Endothelial cell of umbilical vein (primary cell): ENCODE data around the gene EXOC6B. TPM values are rescaled to one million over a fixed set of nuclear protein-coding genes. Genes with fewer than 3 reads are reported as not detected.

ENCODE experiments used
- BruUV-seq: library from RNA; stranded (reverse); fragments of 400-500 nt; replicated peaks from 2 replicates; lab custom pipeline; 2021; lab: Mats Ljungman, UMichigan
- CTCF ChIA-PET: fragments of 300-600, 350-600 bp; sonication (Branson Sonifier 250); formaldehyde crosslinking; loops from one replicate; lab custom pipeline; 2021; ENCODE audit warnings: antibody characterized with exemption, inconsistent platforms; lab: Charles Lee
- POLR2A ChIA-PET: fragments of 300-600, 350-600 bp; sonication (Branson Sonifier 250); formaldehyde crosslinking; loops from one replicate; lab custom pipeline; 2021; ENCODE audit warnings: antibody characterized with exemption, inconsistent platforms; lab: Charles Lee
- DNase-seq: peaks from one replicate; pipeline ENCODE4 v3.0.0-alpha.2; 2011; ENCODE audit warnings: low read depth, low spot score
- FAIRE-seq: peaks from 2 replicates; lab custom pipeline; 2011; peaks lifted over from hg19 to GRCh38; lab: Jason Lieb, UNC
- H2AFZ ChIP-seq: 2 replicates; pipeline ENCODE4 v1.6.0; 2012; ENCODE audit warnings: low read depth, low read length, control low read depth, inconsistent platforms
- H3K27ac ChIP-seq: 2 replicates; pipeline ENCODE4 v1.5.1; 2011; ENCODE audit warnings: low read depth, mild to moderate bottlenecking, control low read depth, low read length, moderate library complexity; ENCODE audit not compliant: insufficient read depth
- H3K27me3 ChIP-seq, 2 experiments: 2 replicates each; pipeline versions ENCODE4 v1.6.0 to v1.6.1; 2011; ENCODE audit warnings: low read length in 2 of 2, mixed read lengths in 1 of 2; ENCODE audit not compliant: control insufficient read depth in 2 of 2, insufficient read depth in 2 of 2
- H3K36me3 ChIP-seq, 2 experiments: 2 replicates in 1 of 2; 3 replicates in 1 of 2; pipeline ENCODE4 v1.5.1; 2011; ENCODE audit warnings: low read length in 2 of 2, mild to moderate bottlenecking in 1 of 2, moderate library complexity in 1 of 2; ENCODE audit not compliant: control insufficient read depth in 2 of 2, insufficient read depth in 2 of 2; ENCODE audit errors: extremely low read depth in 1 of 2
- H3K4me1 ChIP-seq: 3 replicates; pipeline ENCODE4 v1.5.1; 2011; ENCODE audit warnings: mild to moderate bottlenecking, low read length; ENCODE audit not compliant: control insufficient read depth, insufficient read depth; ENCODE audit errors: extremely low read depth
- H3K4me2 ChIP-seq: 2 replicates; pipeline ENCODE4 v1.6.1; 2011; ENCODE audit warnings: low read length, control low read depth, mixed read lengths; ENCODE audit not compliant: insufficient read depth
- H3K4me3 ChIP-seq, 3 experiments: fragments of 200-600 bp in 1 of 3; sonication (generic), shearing (Covaris generic) in 1 of 3; replicated peaks in 1 of 3; 2 replicates each; pipeline ENCODE4 v1.5.1; 2011 to 2016; ENCODE audit warnings: control low read depth in 3 of 3, low read length in 3 of 3, mild to moderate bottlenecking in 2 of 3, inconsistent platforms in 1 of 3, low read depth in 1 of 3, moderate library complexity in 1 of 3; ENCODE audit not compliant: insufficient read depth in 1 of 3
- H3K79me2 ChIP-seq: 2 replicates; pipeline ENCODE4 v1.6.0; 2012; ENCODE audit warnings: low read length, inconsistent platforms; ENCODE audit not compliant: control insufficient read depth, insufficient read depth
- H3K9ac ChIP-seq: replicated peaks from 2 replicates; pipeline ENCODE3; 2011; ENCODE audit warnings: low read length, control low read depth; ENCODE audit not compliant: insufficient read depth; ENCODE audit errors: extremely low read depth
- H3K9me1 ChIP-seq: replicated peaks from 3 replicates; pipeline ENCODE4 v1.6.0; 2011; ENCODE audit warnings: mild to moderate bottlenecking, low read length; ENCODE audit not compliant: control insufficient read depth, insufficient read depth; ENCODE audit errors: extremely low read depth
- H3K9me3 ChIP-seq: replicated peaks from 2 replicates; pipeline ENCODE4 v1.5.1; 2012; ENCODE audit warnings: low read length, inconsistent platforms; ENCODE audit not compliant: control insufficient read depth, insufficient read depth
- H4K20me1 ChIP-seq: replicated peaks from 2 replicates; pipeline ENCODE3; 2011; ENCODE audit warnings: mild to moderate bottlenecking, low read length; ENCODE audit not compliant: control insufficient read depth, insufficient read depth; ENCODE audit errors: extremely low read depth
- CTCF ChIP-seq, 2 donors: IDR thresholded peaks; 1 replicate in 1 of 2; 2 replicates in 1 of 2; pipeline ENCODE4 v1.5.1; 2011; ENCODE audit warnings: low read length in 2 of 2, mild to moderate bottlenecking in 2 of 2, moderate library complexity in 2 of 2, control low read depth in 1 of 2, inconsistent platforms in 1 of 2, low read depth in 1 of 2; ENCODE audit not compliant: insufficient read depth in 1 of 2; ENCODE audit errors: extremely low read depth in 1 of 2
- EZH2 ChIP-seq: IDR thresholded peaks from 2 replicates; pipeline ENCODE4 v1.6.1; 2012; ENCODE audit warnings: borderline replicate concordance, low read depth, mild to moderate bottlenecking, moderate library complexity, low read length, inconsistent platforms; ENCODE audit not compliant: severe bottlenecking
- FOS ChIP-seq: IDR thresholded peaks from 2 replicates; pipeline ENCODE4 v1.6.1; 2011; ENCODE audit warnings: mild to moderate bottlenecking, low read length, moderate library complexity, borderline replicate concordance; ENCODE audit not compliant: insufficient read depth
- GATA2 ChIP-seq: IDR thresholded peaks from 2 replicates; pipeline ENCODE4 v1.7.0; 2011; ENCODE audit warnings: low read depth, mild to moderate bottlenecking, moderate library complexity, mixed read lengths, low read length; ENCODE audit not compliant: insufficient read length, insufficient read depth
- JUN ChIP-seq: IDR thresholded peaks from 2 replicates; pipeline ENCODE4 v1.6.1; 2011; ENCODE audit warnings: borderline replicate concordance, low read depth; ENCODE audit not compliant: insufficient read length, insufficient read depth
- MAX ChIP-seq: IDR thresholded peaks from 2 replicates; pipeline ENCODE4 v1.6.1; 2011; ENCODE audit not compliant: insufficient read depth, insufficient read length
- MYC ChIP-seq: IDR thresholded peaks from one replicate; pipeline ENCODE4 v1.6.1; 2011; ENCODE audit warnings: mild to moderate bottlenecking, low read depth, low read length
- POLR2AphosphoS5 ChIP-seq: IDR thresholded peaks from 2 replicates; pipeline ENCODE4 v1.6.1; 2012; ENCODE audit warnings: low read depth, mild to moderate bottlenecking, control low read depth, low read length, moderate library complexity; ENCODE audit not compliant: insufficient read depth
- dilution Hi-C: fragments of 300-500 bp; cut with MboI; formaldehyde crosslinking; loops from one replicate; pipeline ENCODE4 v1.15.0; 2019; ENCODE audit warnings: low sequenced_read_pairs; ENCODE audit not compliant: extremely low pct_ligation_motif_present
- intact Hi-C: fragments of 100-400 bp; cut with micrococcal nuclease; formaldehyde crosslinking; loops from one replicate; pipeline ENCODE4 v1.10.0; 2022
- polyA plus RNA-seq, 4 experiments: library from polyadenylated mRNA; depleted of rRNA in 3 of 4; stranded (reverse) in 3 of 4; unstranded in 1 of 4; fragments of >200 nt; gene quantifications; 2 replicates each; pipeline versions ENCODE4 v1.2.1 to v1.2.3, GENCODE V29; 2011 to 2012; ENCODE audit warnings: missing spikeins in 1 of 4
- total RNA-seq: library from RNA; stranded (reverse); gene quantifications from 2 replicates; pipeline ENCODE4 v1.2.3, GENCODE V29; 2021

The EXOC6B gene
- total and polyA plus RNA-seq, 2 donors (not counting 3 experiments of a cell fraction or from before 2014, with no cell fraction given), result 10.8 to 34.8 TPM

GRCh38 chr2:72843301-72843700 is 17.5 kb upstream of the EXOC6B start:
- ChIA-PET POLR2A (no interaction called here), CTCF (interaction anchor here (1.9 kb wide), 1 partner anchor 19 kb away, joined by 5 read pairs; no protein-coding TSS in a partner anchor)
- H3K27me3 ChIP-seq, result peaks cover 11 to 16% of the 10 kb centered on the region in 2 experiments
- no peak overlapping the region for H3K4me2 ChIP-seq
- H3K4me3 ChIP-seq, result no peak overlapping the region
- no peak for FAIRE-seq
- no peaks in the 10 kb centered on the region for H3K9me3 ChIP-seq
- intact Hi-C loops (no loop called here), dilution Hi-C loops (no loop called here)
- no peak for DNase-seq
- H3K9ac ChIP-seq, result no peak overlapping the region
- H3K9me1 ChIP-seq, result no peaks in the 10 kb centered on the region
- BruUV-seq, result no TSS peak
- no peaks in the 10 kb centered on the region for H3K79me2 ChIP-seq
- no peak overlapping the region for H3K27ac ChIP-seq
- TF ChIP-seq JUN (no peak), MYC (no peak), FOS (no peak), CTCF (IDR thresholded peaks at IDR 0.05; ENCODE audit: extremely low read depth in 1 of 2, insufficient read depth in 1 of 2, low read depth in 1 of 2, low read length in 2 of 2) (no peak), MAX (no peak), EZH2 (no peak), POLR2AphosphoS5 (no peak), GATA2 (no peak)
- no peaks in the 10 kb centered on the region for H3K4me1 ChIP-seq
- H3K36me3 ChIP-seq, result no peaks in the 10 kb centered on the region
- H4K20me1 ChIP-seq, result no peaks in the 10 kb centered on the region
- no peak overlapping the region for H2AFZ ChIP-seq
